Brain microvascular endothelial cell (primary cell): Measurements from ENCODE around the gene FGF7.

ENCODE experiments used
- DNase-seq: peaks from one replicate; pipeline ENCODE4 v3.0.0-alpha.2; 2020
- H3K27ac ChIP-seq: fragments of 250-450 bp; sonication (Bioruptor Pico); 2 replicates; pipeline ENCODE4 v1.5.1; 2020; ENCODE audit warnings: mild to moderate bottlenecking, moderate library complexity
- H3K27me3 ChIP-seq: fragments of 250-450 bp; sonication (Bioruptor Pico); replicated peaks from 2 replicates; pipeline ENCODE4 v1.5.1; 2020; ENCODE audit warnings: mild to moderate bottlenecking
- H3K36me3 ChIP-seq: fragments of 250-450 bp; sonication (Bioruptor Pico); replicated peaks from 2 replicates; pipeline ENCODE4 v1.5.1; 2020; ENCODE audit warnings: mild to moderate bottlenecking
- H3K4me3 ChIP-seq: 2 replicates; pipeline ENCODE4 v1.5.1; 2011; ENCODE audit warnings: low read depth, mild to moderate bottlenecking, control low read depth, low read length, moderate library complexity
- CTCF ChIP-seq: IDR thresholded peaks from 2 replicates; pipeline ENCODE4 v1.5.1; 2011; ENCODE audit warnings: low read depth, mild to moderate bottlenecking, moderate library complexity, low read length, control low read depth, inconsistent platforms; ENCODE audit errors: missing control alignments
- in situ Hi-C: cut with HindIII; loops from 2 replicates; pipeline ENCODE4 v1.10.0; 2017; ENCODE audit warnings: low sequenced_read_pairs, low pct_ligation_motif_present

Gene FGF7

GRCh38 chr15:49490966-49491365 is 67.9 kb downstream of the FGF7 start:
- DNase-seq: no peak
- no peak for TF ChIP-seq CTCF
- Histone ChIP-seq H3K36me3 (no peaks in the 10 kb centered on the region), H3K27me3 (no peaks in the 10 kb centered on the region), H3K4me3 (no peak overlapping the region), H3K27ac (no peak overlapping the region)
- in situ Hi-C loops: no loop called here

- TF ChIP-seq CTCF: no peak
- no peak for DNase-seq
- H3K4me3 ChIP-seq: no peak overlapping the region
- no peaks in the 10 kb centered on the region for H3K27me3 ChIP-seq
- H3K27ac ChIP-seq: no peak overlapping the region
- in situ Hi-C loops: no loop called here
- no peaks in the 10 kb centered on the region for H3K36me3 ChIP-seq
Observed at GRCh38 chr15:49492151-49492550, 69.1 kb downstream of the FGF7 start.

GRCh38 chr15:49492830-49493229 is 69.8 kb downstream of the FGF7 start:
- DNase-seq: no peak
- Histone ChIP-seq H3K4me3 (no peak overlapping the region), H3K27me3 (no peaks in the 10 kb centered on the region), H3K27ac (no peak overlapping the region), H3K36me3 (no peaks in the 10 kb centered on the region)
- TF ChIP-seq CTCF: no peak
- in situ Hi-C loops: no loop called here

GRCh38 chr15:49494842-49495241 is 71.8 kb downstream of the FGF7 start:
- Histone ChIP-seq H3K36me3 (no peaks in the 10 kb centered on the region), H3K27me3 (no peaks in the 10 kb centered on the region), H3K27ac (no peak overlapping the region), H3K4me3 (no peak overlapping the region)
- DNase-seq: no peak
- no peak for TF ChIP-seq CTCF
- in situ Hi-C loops: no loop called here

- no peak for TF ChIP-seq CTCF
- Histone ChIP-seq H3K27ac (peak overlapping the region; percentile 30), H3K27me3 (no peaks in the 10 kb centered on the region), H3K4me3 (no peak overlapping the region), H3K36me3 (no peaks in the 10 kb centered on the region)
- in situ Hi-C loops: no loop called here
- DNase-seq: no peak
Observed at GRCh38 chr15:49495993-49496753, 73.1 kb downstream of the FGF7 start.

- DNase-seq: no peak
- in situ Hi-C loops: no loop called here
- no peaks in the 10 kb centered on the region for H3K36me3 ChIP-seq
- TF ChIP-seq CTCF: no peak
- H3K27me3 ChIP-seq: no peaks in the 10 kb centered on the region
- no peak overlapping the region for H3K27ac ChIP-seq
- H3K4me3 ChIP-seq: no peak overlapping the region
Observed at GRCh38 chr15:49501586-49501985, 78.5 kb downstream of the FGF7 start.
